HG03108 (cell line): ENCODE data around the gene DHX34.
"Not testable (repeated sequence)": the region's sequence is repeated elsewhere in the genome, so short reads cannot be mapped to it uniquely, and the experiment has no call there.

Experiments used
- ATAC-seq: cut with Tn5 transposase; IDR thresholded peaks from one replicate; pipeline ENCODE4 v1.9.1; 2021; ENCODE audit warnings: moderate library complexity; ENCODE audit not compliant: unreplicated experiment

DHX34 gene

DNA sequence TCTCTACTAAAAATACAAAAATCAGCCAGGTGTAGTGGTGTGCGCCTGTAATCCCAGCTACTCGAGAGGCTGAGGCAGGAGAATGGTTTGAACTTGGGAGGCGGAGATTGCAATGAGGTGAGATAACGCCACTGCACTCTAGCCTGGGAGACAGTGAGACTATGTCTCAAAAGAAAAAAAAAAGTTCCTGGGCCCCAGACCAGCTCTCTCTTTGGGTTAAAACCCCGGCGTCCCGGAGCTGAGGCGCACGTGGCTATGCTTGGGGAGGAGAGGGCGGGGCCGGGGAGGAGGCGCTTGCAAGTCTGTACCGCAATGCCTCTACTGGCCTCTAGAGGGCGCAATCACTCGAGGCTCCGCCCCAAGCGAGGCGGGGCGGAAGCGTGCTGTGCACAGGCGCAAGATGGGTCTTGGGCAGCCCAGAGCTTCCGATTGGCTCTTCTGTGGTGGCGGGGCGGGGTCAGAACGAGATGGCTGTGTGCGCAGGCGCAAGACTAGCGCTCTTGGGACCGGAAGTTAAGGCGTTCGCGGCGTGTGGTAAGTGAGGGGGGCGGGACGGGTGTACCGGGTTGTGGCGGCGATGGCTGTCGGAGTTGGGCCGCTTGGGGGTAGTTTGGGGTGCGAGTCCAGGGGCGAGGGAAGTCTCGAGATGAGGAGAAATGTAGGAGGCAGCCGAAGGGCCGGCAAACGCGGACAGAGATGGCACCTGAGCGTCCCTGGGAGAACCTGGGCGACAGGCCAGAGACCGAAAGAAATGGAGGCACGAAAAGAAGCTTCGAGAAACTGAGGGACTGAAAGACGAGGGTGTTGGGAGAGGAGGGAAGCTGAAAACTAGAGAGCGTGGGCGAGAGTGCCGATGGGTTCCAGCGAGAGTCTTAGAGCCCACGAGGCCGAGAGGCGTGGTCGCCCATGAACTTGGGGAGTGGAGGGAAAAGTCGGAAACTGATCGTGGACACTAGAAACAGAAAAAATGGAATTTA lies at the start of gene DHX34:
DHX34 (plus strand) TSS at position 497 of the 977 bp plus-strand sequence. CDS start 3,716 bp downstream, outside the sequence.
- ATAC-seq, result peak; percentile 93

GRCh38 chr19:47300867-47301266 lies 48.2 kb upstream of the DHX34 start:
- ATAC-seq, result not testable (repeated sequence)

DNA sequence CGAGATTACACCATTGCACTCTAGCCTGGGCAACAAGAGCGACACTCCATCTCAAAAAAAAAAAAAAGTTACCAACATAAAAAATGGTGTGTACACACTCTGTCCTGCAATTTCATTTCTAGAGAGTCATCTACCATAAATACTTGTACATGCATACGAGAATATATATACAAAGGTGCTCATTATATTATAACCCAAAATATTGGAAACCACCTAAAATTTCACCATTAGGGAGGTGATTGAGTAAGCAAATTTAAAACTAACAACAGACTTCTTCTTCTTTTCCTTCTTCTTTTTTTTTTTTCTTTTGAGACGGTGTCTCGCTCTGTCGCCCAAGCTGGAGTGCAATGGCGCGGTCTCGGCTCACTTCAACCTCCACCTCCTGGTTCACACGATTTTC lies 46.9 kb upstream of the DHX34 start:
- no peak for ATAC-seq

DNA sequence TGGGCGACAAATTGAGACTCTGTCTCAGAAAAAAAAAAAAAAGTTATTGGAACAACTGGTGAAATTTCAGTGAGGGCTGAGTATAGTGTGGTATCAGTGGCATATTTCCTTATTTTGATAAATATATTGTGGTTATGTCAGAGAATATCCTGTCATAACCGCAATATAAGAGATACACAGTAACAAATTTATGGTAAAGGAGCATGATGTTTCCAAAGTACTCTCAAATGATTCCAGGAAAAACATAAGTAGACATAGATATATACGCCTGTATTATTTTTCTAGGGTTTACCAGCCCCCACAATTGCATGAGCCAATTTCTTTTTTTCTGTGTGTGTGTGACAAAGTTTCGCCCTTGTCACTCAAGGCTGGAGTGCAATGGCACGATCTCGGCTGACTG lies 45.1 kb upstream of the DHX34 start:
- no peak for ATAC-seq

GRCh38 chr19:47305309-47305751 lies 43.8 kb upstream of the DHX34 start:
- ATAC-seq, result no peak

- no peak for ATAC-seq
Measured at GRCh38 chr19:47306303-47306702, 42.8 kb upstream of the DHX34 start.

DNA sequence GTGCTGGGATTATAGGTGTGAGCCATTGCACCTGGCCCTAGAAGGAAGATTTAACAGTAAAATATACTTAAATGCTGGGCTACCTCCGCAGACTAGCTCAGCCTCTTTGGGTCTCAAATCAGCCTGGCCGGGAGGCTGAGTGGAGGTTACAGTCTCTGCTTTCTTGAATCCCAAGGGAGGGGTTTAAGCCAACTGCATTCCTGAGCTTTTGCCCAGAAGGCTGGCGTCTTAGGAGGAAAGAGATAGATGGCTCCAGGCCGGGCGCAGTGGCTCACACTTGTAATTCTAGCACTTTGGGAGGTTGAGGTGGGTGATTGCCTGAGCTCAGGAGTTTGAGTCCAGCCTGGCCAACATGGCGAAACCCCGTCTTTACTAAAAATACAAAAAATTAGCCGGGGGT lies 40.1 kb upstream of the DHX34 start:
- no peak for ATAC-seq

DNA sequence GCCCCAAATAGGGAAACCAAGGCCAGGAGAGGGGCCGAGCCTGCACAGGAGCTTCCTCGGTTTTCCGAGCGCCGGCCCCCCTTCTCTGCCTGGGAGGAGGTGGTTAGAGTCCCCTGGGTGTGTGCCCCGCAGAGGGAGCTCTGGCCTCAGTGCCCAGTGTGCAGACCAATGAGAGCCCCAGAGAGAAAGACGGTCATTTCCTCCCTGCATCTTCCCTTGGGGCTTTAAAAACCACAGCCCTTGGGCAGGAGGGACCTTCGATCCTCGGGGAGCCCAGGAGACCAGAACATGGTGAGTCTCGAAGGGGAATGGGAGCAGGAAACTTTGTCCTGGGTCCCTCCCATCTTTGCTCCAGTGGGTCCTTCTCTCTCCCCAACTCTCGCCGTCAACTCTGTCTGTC lies 39.5 kb upstream of the DHX34 start, which contains the start of gene C5AR1:
C5AR1 (plus strand) TSS at position 254 of the 400 bp plus-strand sequence; CDS start at position 289, 35 bp downstream.
- no peak for ATAC-seq

DNA sequence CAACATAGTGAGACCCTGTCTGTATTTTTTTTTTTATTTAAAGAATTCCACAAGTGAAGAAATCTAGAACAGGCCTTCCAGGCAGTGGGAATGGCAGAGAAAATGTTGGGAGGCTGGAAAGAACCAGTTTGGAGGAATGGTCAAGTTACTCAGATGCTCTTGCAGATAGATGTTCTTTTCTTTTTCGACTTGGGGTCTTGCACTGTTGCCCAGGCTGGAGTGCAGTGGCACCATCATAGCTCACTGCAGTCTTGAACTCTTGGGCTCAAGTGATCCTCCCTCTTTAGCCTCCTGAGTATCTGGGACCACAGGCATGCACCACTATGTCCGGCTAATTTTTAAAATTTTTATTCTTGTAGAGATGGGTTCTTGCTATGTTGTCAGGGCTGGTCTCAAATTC lies 38.8 kb upstream of the DHX34 start:
- ATAC-seq, result no peak

DNA sequence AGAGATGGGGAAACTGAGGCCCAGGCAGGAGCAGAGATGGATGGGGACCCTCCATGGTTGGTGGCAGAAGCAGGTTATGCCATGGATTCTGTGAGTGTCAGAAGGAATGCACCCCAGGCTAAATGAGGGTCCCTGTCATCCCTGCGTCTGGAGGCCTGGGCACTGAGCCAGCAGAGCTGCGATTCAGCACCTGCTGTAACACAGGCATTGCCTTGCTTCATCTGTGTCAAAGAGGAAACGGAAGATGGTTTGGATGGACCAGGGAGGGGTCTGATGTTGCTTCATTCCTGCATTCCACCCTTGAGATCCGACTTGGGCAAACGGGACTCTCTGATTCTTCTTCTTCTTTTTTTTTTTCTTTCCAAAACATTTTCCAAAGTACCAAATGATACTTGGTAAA lies 38.3 kb upstream of the DHX34 start:
- no peak for ATAC-seq

GRCh38 chr19:47312366-47313006 lies 36.6 kb upstream of the DHX34 start:
- no peak for ATAC-seq

DNA sequence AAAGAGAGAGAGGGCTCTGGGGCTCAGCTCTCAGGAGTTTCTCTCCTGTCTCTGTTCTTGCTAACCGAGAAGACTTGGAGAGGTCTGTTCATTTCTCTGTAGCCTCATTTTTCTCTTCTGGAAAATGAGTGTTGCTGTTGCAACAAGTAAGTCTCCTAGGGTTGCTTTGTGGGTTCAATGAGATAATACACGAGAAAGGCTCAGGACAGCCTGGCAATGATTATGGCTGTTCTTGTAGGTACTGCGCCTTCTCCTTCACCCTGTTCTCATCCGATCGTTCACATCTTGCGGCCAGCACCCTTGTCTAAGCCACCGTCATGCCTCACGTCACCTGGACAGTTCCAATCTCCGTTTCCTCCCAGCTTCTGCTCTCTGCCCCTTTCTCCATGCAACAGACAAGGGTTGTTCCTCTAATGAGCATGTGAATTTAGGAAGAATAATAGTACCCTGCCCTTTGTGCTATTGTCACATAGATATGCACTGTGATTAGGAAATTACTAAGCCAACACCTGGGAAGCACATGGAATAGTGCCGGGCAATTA lies 35.3 kb upstream of the DHX34 start:
- no peak for ATAC-seq

DNA sequence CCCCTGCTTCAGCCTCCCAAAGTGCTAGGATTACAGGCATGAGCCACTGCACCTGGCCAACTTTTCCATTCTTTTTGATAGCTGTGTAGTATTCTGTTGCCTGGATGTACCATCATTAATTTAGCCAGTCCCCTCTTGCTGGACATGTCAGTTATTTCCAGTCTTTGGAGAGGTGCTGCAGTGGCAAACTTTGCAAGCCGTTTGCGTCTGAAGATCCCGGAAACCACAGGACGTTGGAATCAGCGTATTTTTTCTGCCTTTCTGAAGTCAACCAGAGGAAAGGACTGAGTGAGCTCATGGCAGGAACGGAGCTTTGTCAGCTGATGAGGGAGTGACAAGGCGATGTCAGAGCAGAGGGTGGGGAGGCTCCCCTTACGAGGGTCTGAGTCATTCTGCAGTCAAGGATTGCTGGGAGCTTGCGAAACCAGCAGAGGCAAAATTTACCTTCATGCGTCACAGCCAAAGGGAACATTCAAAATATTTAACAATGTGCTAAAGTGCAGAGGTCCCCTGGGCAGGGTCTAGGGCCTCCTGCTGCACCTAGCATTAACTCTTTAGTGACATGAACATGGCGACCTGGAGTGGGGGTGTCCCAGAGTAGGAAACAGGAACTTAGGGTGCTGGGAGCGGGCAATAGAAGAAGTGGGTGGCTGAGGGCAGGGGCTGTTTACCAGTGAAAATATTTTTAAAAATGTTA lies 33.8 kb upstream of the DHX34 start:
- no peak for ATAC-seq

GRCh38 chr19:47316513-47316912 lies 32.6 kb upstream of the DHX34 start:
- no peak for ATAC-seq

GRCh38 chr19:47319923-47320871 lies 28.9 kb upstream of the DHX34 start:
- ATAC-seq, result no peak

DNA sequence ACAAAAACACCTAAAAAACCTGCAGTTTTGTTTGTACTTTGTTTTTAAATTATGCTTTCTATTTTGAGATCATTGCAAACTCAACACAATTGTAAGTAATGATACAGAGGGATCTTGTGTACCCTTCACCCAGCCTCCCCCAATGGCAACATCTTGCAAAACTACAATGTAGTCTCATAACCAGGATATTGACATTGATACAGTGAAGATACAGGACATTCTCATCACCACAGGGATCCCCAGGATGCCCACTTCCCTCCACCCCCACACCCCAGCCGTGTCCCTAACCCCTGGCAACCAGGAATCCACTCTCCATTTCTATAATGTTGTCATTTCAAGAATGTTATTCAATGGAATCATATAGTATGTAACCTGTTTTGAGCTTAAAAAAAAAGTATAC lies 27.5 kb upstream of the DHX34 start:
- ATAC-seq, result no peak

- no peak for ATAC-seq
Measured at GRCh38 chr19:47322058-47322457, 27.1 kb upstream of the DHX34 start.

GRCh38 chr19:47323409-47323808 lies 25.7 kb upstream of the DHX34 start:
- no peak for ATAC-seq

DNA sequence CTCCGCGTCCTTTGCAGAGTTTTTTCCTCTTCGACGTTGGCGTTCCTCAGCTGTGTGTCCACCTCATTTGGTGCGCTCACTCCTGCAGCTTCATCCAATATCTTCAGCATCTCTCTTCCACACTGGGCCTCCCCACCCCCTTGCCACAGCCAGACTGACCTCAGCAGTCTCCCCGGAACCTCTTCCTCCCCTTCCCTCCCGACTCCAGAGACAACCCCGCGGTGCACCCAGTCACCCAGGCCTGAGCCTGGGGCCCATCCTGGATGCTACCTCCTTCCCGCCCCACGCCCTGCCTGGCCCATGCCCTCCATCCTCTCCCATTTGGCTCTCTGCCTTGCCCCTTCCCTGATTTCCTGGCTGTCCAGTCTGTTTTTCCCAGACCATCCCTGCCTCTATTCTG lies 25.2 kb upstream of the DHX34 start:
- no peak for ATAC-seq

DNA sequence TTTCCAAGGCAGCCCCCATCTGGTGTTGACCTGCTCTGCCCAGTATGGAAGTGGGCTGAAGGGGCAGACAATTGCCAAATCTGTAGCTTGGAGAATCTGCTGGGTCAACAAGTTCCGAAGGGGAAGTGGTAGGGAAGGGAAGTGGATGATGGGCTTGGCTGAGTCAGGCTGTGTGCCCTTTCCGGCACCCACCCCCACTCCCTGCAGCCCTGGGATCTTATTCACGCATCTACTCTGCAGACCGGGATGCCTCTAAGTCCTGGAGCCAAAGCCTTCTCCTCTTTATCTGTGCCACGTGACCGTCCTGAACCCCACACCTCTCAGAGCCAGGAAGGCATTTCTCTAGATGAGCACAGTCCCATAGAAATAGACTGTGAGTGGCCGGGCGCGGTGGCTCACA lies 24.6 kb upstream of the DHX34 start:
- no peak for ATAC-seq
